ENCODE results near the gene NCKAP1.
"Not testable (repeated sequence)": the region's sequence is repeated elsewhere in the genome, so short reads cannot be mapped to it uniquely, and the experiment has no call there.

NCKAP1 gene

GRCh38 chr2:183038341-183039300, at the start of gene NCKAP1:
Gene NCKAP1, minus strand, starts transcription at chr2:183038457. Its CDS starts 358 bp downstream, at chr2:183038099.
- peak; percentile 95 for DNase-seq (ENCODE audit: low spot score)

- DNase-seq (ENCODE audit: low spot score) = no peak
Measured at GRCh38 chr2:183081911-183082310, 43.7 kb upstream of the NCKAP1 start.

GRCh38 chr2:183079139-183079775, 41.0 kb upstream of the NCKAP1 start:
- DNase-seq (ENCODE audit: low spot score) = peak; percentile 39

- peak; percentile 91 for DNase-seq (ENCODE audit: low spot score)
Measured at GRCh38 chr2:183078464-183079138, 40.3 kb upstream of the NCKAP1 start, which contains the start of gene DUSP19. Gene DUSP19, plus strand, starts transcription at chr2:183078747. Its CDS starts 187 bp downstream, at chr2:183078934.

GRCh38 chr2:183078163-183078463, 39.9 kb upstream of the NCKAP1 start:
- no peak for DNase-seq (ENCODE audit: low spot score)

- DNase-seq (ENCODE audit: low spot score) = no peak
Measured at GRCh38 chr2:183072177-183072576, 33.9 kb upstream of the NCKAP1 start.

GRCh38 chr2:183070942-183071844, 32.9 kb upstream of the NCKAP1 start:
- peak; percentile 43 for DNase-seq (ENCODE audit: low spot score)

- no peak for DNase-seq (ENCODE audit: low spot score)
Measured at GRCh38 chr2:183069174-183069573, 30.9 kb upstream of the NCKAP1 start.

- no peak for DNase-seq (ENCODE audit: low spot score)
Measured at GRCh38 chr2:183068561-183068960, 30.3 kb upstream of the NCKAP1 start.

- DNase-seq (ENCODE audit: low spot score) = peak; percentile 48
Measured at GRCh38 chr2:183063083-183063482, 24.8 kb upstream of the NCKAP1 start.

GRCh38 chr2:183060571-183061231, 22.4 kb upstream of the NCKAP1 start:
- DNase-seq (ENCODE audit: low spot score) = no peak

GRCh38 chr2:183059561-183059960, 21.3 kb upstream of the NCKAP1 start:
- peak; percentile 45 for DNase-seq (ENCODE audit: low spot score)

- no peak for DNase-seq (ENCODE audit: low spot score)
Measured at GRCh38 chr2:183057333-183057985, 19.2 kb upstream of the NCKAP1 start.

- DNase-seq (ENCODE audit: low spot score) = no peak
Measured at GRCh38 chr2:183049420-183049819, 11.2 kb upstream of the NCKAP1 start.

- not testable (repeated sequence) for DNase-seq (ENCODE audit: low spot score)
Measured at GRCh38 chr2:183047486-183048125, 9.3 kb upstream of the NCKAP1 start.

GRCh38 chr2:183043580-183043979, 5.3 kb upstream of the NCKAP1 start:
- DNase-seq (ENCODE audit: low spot score) = not testable (repeated sequence)

- no peak for DNase-seq (ENCODE audit: low spot score)
Measured at GRCh38 chr2:183040604-183041003, 2.3 kb upstream of the NCKAP1 start.

GRCh38 chr2:183037553-183038340, 510 bp downstream of the NCKAP1 start:
- DNase-seq (ENCODE audit: low spot score) = peak; percentile 29

GRCh38 chr2:183037074-183037552, 1.1 kb downstream of the NCKAP1 start:
- peak; percentile 37 for DNase-seq (ENCODE audit: low spot score)

All from AG08396 (cell line).